Liver (tissue), 9 donors: ENCODE results near the gene EHMT1. TPM values are rescaled to one million over a fixed set of nuclear protein-coding genes. Genes with fewer than 3 reads are reported as not detected.
A peak's percentile ranks its signal among the peaks of the same experiment; 100 is the strongest.

ENCODE experiments used
- DNase-seq: peaks from one replicate; pipeline ENCODE4 v3.0.0-alpha.2; 2017; ENCODE audit warnings: low spot score
- H3K27ac ChIP-seq, 2 donors: one replicate each; pipeline ENCODE4 v1.7.0; 2013; ENCODE audit warnings: inconsistent platforms in 2 of 2, low read length in 2 of 2, control low read depth in 1 of 2, low read depth in 1 of 2, mild to moderate bottlenecking in 1 of 2
- H3K27me3 ChIP-seq, 4 donors: one replicate each; pipeline versions ENCODE4 v1.6.1 to v1.7.0; 2013; ENCODE audit warnings: low read length in 3 of 4, inconsistent platforms in 1 of 4, mild to moderate bottlenecking in 1 of 4, moderate library complexity in 1 of 4; ENCODE audit not compliant: control insufficient read depth in 4 of 4, insufficient read depth in 4 of 4
- H3K36me3 ChIP-seq, 4 donors: one replicate each; pipeline versions ENCODE4 v1.6.1 to v1.7.0; 2013; ENCODE audit warnings: low read length in 3 of 4, mild to moderate bottlenecking in 3 of 4, low read depth in 1 of 4, moderate library complexity in 1 of 4; ENCODE audit not compliant: control insufficient read depth in 4 of 4, insufficient read depth in 3 of 4
- H3K4me1 ChIP-seq, 4 donors: one replicate each; pipeline versions ENCODE4 v1.6.1 to v1.7.0; 2013; ENCODE audit warnings: low read length in 3 of 4, mild to moderate bottlenecking in 3 of 4, moderate library complexity in 1 of 4; ENCODE audit not compliant: control insufficient read depth in 4 of 4, insufficient read depth in 4 of 4
- H3K4me3 ChIP-seq, 3 donors: one replicate each; pipeline versions ENCODE4 v1.6.1 to v1.7.0; 2013; ENCODE audit warnings: low read length in 3 of 3, control low read depth in 1 of 3, low read depth in 1 of 3, mild to moderate bottlenecking in 1 of 3
- H3K9ac ChIP-seq, 2 donors: one replicate each; pipeline ENCODE4 v1.7.0; 2013; ENCODE audit warnings: low read length in 2 of 2, mild to moderate bottlenecking in 2 of 2, moderate library complexity in 2 of 2, control low read depth in 1 of 2, low read depth in 1 of 2
- H3K9me3 ChIP-seq, 4 donors: one replicate each; pipeline versions ENCODE4 v1.6.1 to v1.7.0; 2013; ENCODE audit warnings: low read length in 3 of 4; ENCODE audit not compliant: control insufficient read depth in 4 of 4
- FOXA1 ChIP-seq: IDR thresholded peaks from 2 replicates; pipeline ENCODE4 v1.6.1; 2016; ENCODE audit warnings: antibody characterized with exemption
- FOXA2 ChIP-seq: IDR thresholded peaks from 2 replicates; pipeline ENCODE4 v1.6.1; 2016; ENCODE audit warnings: antibody characterized with exemption
- GABPA ChIP-seq, 2 donors: IDR thresholded peaks in 1 of 2; conservative IDR thresholded peaks in 1 of 2; 2 replicates each; pipeline ENCODE4 v1.6.1; 2016; ENCODE audit warnings: antibody characterized with exemption in 2 of 2, mild to moderate bottlenecking in 1 of 2, moderate library complexity in 1 of 2
- HNF4A ChIP-seq, 2 donors: conservative IDR thresholded peaks; 2 replicates each; pipeline ENCODE4 v1.6.1; 2016; ENCODE audit warnings: antibody characterized with exemption in 2 of 2, mild to moderate bottlenecking in 2 of 2
- HNF4G ChIP-seq: IDR thresholded peaks from 2 replicates; pipeline ENCODE4 v1.6.1; 2016; ENCODE audit warnings: antibody characterized with exemption
- JUND ChIP-seq, 2 donors: IDR thresholded peaks; 2 replicates each; pipeline ENCODE4 v1.6.1; 2016; ENCODE audit warnings: antibody characterized with exemption in 2 of 2
- NR2F2 ChIP-seq: IDR thresholded peaks from 2 replicates; pipeline ENCODE4 v1.6.1; 2016; ENCODE audit warnings: antibody characterized with exemption
- RAD21 ChIP-seq, 2 donors: IDR thresholded peaks; 2 replicates each; pipeline ENCODE4 v1.6.1; 2016; ENCODE audit warnings: antibody characterized with exemption in 2 of 2, mild to moderate bottlenecking in 2 of 2
- RXRA ChIP-seq, 2 donors: IDR thresholded peaks; 2 replicates each; pipeline ENCODE4 v1.6.1; 2017 to 2018; ENCODE audit warnings: antibody characterized with exemption in 2 of 2, mild to moderate bottlenecking in 1 of 2
- SP1 ChIP-seq: IDR thresholded peaks from 2 replicates; pipeline ENCODE4 v1.6.1; 2018; ENCODE audit warnings: antibody characterized with exemption, mild to moderate bottlenecking
- TAF1 ChIP-seq: conservative IDR thresholded peaks from 2 replicates; pipeline ENCODE4 v1.6.1; 2016; ENCODE audit warnings: antibody characterized with exemption, mild to moderate bottlenecking
- YY1 ChIP-seq: IDR thresholded peaks from 2 replicates; pipeline ENCODE4 v1.6.1; 2016; ENCODE audit warnings: antibody characterized with exemption, mild to moderate bottlenecking
- WGBS: extraction: QIAGEN DNeasy Blood & Tissue Kit; methylation state at CpG from one replicate; pipeline ENCODE4 v1.1.7; 2013; 5-methylcytosine and 5-hydroxymethylcytosine counted together
- polyA plus RNA-seq, 2 donors: library from polyadenylated mRNA; stranded (reverse) in 1 of 2; unstranded in 1 of 2; fragments of 200-250 nt in 1 of 2; fragments of >200 nt in 1 of 2; fragmentation: Nextera tagmentation in 1 of 2; extraction: Ambion mirVana in 1 of 2; gene quantifications; one replicate each; pipeline versions ENCODE4 v1.2.1 to v1.2.3, GENCODE V29; 2013 to 2015
- total RNA-seq, 2 donors: library from RNA; depleted of rRNA; stranded (reverse); fragments of >200 nt; gene quantifications; one replicate each; pipeline ENCODE4 v1.2.3, GENCODE V29; 2014
- TF ChIP-seq, protein P1 (sequence below): IDR thresholded peaks from 2 replicates; pipeline ENCODE4 v1.6.1; 2016; ENCODE audit warnings: antibody characterized with exemption, mild to moderate bottlenecking
- TF ChIP-seq, protein P2 (sequence below): IDR thresholded peaks from 2 replicates; pipeline ENCODE4 v1.6.1; 2016; ENCODE audit warnings: antibody characterized with exemption
- TF ChIP-seq, protein P3 (sequence below): IDR thresholded peaks from 2 replicates; pipeline ENCODE4 v1.6.1; 2016; ENCODE audit warnings: antibody characterized with exemption
- TF ChIP-seq, protein P4 (sequence below): fragments of 150-350 bp; IDR thresholded peaks from 2 replicates; pipeline ENCODE4 v1.5.1; 2017; ENCODE audit warnings: improper control_type of control experiment, low read depth, low read length; ENCODE audit not compliant: missing input control
- donor health status: healthy.
- donor health status: healthy.
- donor health status: healthy.
- donor health status: healthy.
- donor health status: healthy.

The EHMT1 gene
- total and polyA plus RNA-seq, 4 donors, result 16.1 to 48.2 (median 27.3) TPM

DNA sequence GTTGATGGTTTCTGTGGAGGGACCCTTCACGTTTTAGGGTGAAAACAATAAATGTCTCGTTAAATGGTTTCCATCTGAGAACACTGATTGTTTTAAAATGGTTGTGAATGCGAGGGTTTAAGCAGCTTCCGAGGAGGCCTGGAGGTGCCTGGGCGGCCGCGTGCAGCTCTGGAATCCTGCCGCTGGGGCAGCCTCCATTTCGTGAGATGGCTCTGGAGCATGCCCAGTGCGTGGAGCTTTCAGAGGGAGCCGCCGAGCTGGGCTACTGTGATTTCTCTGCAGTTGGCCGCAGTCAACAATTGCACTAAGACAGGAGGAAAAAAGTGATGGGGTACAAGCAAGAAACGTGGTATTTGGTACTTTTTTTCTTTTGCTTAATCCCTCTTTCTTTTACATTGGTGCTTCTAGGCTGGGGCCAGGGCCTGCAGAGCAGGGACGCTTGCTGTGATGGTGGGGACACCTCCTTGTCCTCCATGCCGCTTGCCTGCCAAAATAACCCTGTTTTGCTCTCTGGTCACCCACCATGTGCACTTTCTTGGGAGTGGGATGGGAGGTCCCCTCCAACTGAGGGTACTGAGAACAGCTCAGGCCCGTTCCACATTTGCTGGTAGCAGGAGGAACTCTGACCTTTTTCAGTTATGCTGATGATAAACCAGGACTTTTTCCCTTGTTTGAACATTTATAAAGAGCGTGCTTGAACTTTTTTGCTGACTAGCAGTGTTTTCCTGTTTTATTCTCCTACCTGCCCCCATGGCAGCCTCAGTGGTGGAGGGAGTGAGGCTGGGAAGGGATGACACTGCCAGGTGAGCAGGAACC is 47.1 kb downstream of the EHMT1 start:
- Histone ChIP-seq H3K27ac (peak overlapping the region; percentile 23 to 36), H3K4me1 (peaks cover 13 to 48% (median 37%) of the 10 kb centered on the region in 4 donors), H3K4me3 (no peak overlapping the region), H3K9ac (no peak overlapping the region), H3K36me3 (peaks cover 0 to 3% (median 0%) of the 10 kb centered on the region in 4 donors), H3K27me3 (no peaks in the 10 kb centered on the region), H3K9me3 (no peaks in the 10 kb centered on the region)
- DNase-seq, result no peak
- TF ChIP-seq FOXA2, result no peak
- WGBS, result 80% methylated on average over 18 of the region's 18 CpGs

DNA sequence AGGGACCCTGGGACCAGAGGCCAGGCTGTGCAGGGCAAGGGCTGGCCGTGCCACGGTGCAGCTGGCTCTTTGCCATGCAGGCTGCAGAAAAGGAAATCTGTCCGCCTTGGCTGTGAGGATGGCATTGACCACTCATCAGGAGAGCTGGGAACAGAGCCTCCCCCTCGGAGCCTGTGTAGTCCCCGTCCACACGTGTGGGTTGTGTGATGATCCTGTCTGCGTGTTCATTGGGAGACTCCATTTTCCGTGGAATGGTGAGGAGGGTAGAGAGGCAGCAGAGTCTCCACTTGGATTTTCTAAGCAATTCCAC is 47.7 kb downstream of the EHMT1 start:
- WGBS, result 57% methylated on average over 8 of the region's 8 CpGs
- no peak for DNase-seq
- no peaks in the 10 kb centered on the region for H3K9me3 ChIP-seq

DNA sequence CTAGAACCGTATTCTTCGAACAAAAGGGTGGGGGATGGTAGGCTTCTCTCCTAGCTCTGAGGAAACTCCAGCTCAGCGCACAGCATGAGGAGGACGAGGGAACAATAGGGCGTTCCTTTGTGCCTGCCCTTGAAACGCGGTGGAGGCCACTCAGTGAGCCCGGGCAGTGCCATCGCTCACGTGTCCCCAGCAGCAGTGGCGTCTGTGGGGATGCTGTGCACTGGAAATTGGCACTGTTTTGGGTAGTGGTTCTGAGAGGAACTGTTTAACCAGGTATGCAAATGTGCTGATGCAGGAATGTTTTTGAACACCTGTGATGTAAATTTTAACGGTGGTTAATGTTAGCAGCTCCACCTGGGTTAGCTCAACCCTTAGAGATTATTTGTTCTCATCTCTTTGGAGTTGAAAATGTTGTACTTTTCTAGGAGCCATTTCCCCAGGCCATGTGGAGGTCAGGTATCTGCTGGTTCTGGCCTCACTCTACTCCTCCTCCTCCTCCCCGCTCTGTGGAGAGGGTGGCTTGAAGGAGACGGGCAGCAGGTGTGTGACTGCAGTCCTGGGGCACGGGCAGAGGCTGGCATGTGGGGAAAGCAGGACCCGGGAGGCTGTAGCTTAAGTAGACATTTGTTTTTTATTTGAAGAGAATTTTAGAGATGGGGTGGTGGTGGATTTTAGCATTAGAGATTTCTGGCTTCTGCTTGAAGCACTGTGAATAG is 48.3 kb downstream of the EHMT1 start:
- no peak overlapping the region for H3K9ac ChIP-seq
- WGBS, result 77% methylated on average over 16 of the region's 16 CpGs
- no peak for DNase-seq
- no peaks in the 10 kb centered on the region for H3K27me3 ChIP-seq
- no peak overlapping the region for H3K4me3 ChIP-seq
- H3K9me3 ChIP-seq, result no peaks in the 10 kb centered on the region
- H3K36me3 ChIP-seq, result peaks cover 0 to 3% (median 0%) of the 10 kb centered on the region in 4 donors
- H3K27ac ChIP-seq, result no peak overlapping the region
- peaks cover 13 to 58% (median 48%) of the 10 kb centered on the region in 4 donors for H3K4me1 ChIP-seq
- TF ChIP-seq, protein P1, sequence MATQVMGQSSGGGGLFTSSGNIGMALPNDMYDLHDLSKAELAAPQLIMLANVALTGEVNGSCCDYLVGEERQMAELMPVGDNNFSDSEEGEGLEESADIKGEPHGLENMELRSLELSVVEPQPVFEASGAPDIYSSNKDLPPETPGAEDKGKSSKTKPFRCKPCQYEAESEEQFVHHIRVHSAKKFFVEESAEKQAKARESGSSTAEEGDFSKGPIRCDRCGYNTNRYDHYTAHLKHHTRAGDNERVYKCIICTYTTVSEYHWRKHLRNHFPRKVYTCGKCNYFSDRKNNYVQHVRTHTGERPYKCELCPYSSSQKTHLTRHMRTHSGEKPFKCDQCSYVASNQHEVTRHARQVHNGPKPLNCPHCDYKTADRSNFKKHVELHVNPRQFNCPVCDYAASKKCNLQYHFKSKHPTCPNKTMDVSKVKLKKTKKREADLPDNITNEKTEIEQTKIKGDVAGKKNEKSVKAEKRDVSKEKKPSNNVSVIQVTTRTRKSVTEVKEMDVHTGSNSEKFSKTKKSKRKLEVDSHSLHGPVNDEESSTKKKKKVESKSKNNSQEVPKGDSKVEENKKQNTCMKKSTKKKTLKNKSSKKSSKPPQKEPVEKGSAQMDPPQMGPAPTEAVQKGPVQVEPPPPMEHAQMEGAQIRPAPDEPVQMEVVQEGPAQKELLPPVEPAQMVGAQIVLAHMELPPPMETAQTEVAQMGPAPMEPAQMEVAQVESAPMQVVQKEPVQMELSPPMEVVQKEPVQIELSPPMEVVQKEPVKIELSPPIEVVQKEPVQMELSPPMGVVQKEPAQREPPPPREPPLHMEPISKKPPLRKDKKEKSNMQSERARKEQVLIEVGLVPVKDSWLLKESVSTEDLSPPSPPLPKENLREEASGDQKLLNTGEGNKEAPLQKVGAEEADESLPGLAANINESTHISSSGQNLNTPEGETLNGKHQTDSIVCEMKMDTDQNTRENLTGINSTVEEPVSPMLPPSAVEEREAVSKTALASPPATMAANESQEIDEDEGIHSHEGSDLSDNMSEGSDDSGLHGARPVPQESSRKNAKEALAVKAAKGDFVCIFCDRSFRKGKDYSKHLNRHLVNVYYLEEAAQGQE, result no peak
- TF ChIP-seq FOXA2, result no peak
- TF ChIP-seq FOXA1, result no peak
- TF ChIP-seq NR2F2, result no peak
- TF ChIP-seq, protein P2, sequence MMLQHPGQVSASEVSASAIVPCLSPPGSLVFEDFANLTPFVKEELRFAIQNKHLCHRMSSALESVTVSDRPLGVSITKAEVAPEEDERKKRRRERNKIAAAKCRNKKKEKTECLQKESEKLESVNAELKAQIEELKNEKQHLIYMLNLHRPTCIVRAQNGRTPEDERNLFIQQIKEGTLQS, result no peak
- no peak for TF ChIP-seq TAF1
- TF ChIP-seq YY1, result no peak
- no peak for TF ChIP-seq RAD21 (IDR thresholded peaks at IDR 0.05)
- TF ChIP-seq, protein P3, sequence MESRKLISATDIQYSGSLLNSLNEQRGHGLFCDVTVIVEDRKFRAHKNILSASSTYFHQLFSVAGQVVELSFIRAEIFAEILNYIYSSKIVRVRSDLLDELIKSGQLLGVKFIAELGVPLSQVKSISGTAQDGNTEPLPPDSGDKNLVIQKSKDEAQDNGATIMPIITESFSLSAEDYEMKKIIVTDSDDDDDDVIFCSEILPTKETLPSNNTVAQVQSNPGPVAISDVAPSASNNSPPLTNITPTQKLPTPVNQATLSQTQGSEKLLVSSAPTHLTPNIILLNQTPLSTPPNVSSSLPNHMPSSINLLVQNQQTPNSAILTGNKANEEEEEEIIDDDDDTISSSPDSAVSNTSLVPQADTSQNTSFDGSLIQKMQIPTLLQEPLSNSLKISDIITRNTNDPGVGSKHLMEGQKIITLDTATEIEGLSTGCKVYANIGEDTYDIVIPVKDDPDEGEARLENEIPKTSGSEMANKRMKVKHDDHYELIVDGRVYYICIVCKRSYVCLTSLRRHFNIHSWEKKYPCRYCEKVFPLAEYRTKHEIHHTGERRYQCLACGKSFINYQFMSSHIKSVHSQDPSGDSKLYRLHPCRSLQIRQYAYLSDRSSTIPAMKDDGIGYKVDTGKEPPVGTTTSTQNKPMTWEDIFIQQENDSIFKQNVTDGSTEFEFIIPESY, result no peak
- no peak for TF ChIP-seq JUND (IDR thresholded peaks at IDR 0.05)
- TF ChIP-seq HNF4G, result no peak
- TF ChIP-seq GABPA (IDR thresholded peaks at IDR 0.05 in 1 of 2, conservative IDR thresholded peaks at IDR 0.05 in 1 of 2), result no peak
- TF ChIP-seq HNF4A (conservative IDR thresholded peaks at IDR 0.05), result no peak
- TF ChIP-seq RXRA (IDR thresholded peaks at IDR 0.05), result no peak

More for the DNA sequence above, 47.7 kb downstream of the EHMT1 start:
- Histone ChIP-seq H3K36me3 (peaks cover 0 to 3% (median 0%) of the 10 kb centered on the region in 4 donors), H3K4me3 (no peak overlapping the region), H3K9ac (no peak overlapping the region), H3K27me3 (no peaks in the 10 kb centered on the region), H3K27ac (peak overlapping the region in 1 of 2 donors; percentile 36), H3K4me1 (peaks cover 13 to 51% (median 42%) of the 10 kb centered on the region in 4 donors)
- no peak for TF ChIP-seq GABPA (IDR thresholded peaks at IDR 0.05 in 1 of 2, conservative IDR thresholded peaks at IDR 0.05 in 1 of 2)
- TF ChIP-seq, protein P4, sequence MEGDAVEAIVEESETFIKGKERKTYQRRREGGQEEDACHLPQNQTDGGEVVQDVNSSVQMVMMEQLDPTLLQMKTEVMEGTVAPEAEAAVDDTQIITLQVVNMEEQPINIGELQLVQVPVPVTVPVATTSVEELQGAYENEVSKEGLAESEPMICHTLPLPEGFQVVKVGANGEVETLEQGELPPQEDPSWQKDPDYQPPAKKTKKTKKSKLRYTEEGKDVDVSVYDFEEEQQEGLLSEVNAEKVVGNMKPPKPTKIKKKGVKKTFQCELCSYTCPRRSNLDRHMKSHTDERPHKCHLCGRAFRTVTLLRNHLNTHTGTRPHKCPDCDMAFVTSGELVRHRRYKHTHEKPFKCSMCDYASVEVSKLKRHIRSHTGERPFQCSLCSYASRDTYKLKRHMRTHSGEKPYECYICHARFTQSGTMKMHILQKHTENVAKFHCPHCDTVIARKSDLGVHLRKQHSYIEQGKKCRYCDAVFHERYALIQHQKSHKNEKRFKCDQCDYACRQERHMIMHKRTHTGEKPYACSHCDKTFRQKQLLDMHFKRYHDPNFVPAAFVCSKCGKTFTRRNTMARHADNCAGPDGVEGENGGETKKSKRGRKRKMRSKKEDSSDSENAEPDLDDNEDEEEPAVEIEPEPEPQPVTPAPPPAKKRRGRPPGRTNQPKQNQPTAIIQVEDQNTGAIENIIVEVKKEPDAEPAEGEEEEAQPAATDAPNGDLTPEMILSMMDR, result no peak
- no peak for TF ChIP-seq RXRA (IDR thresholded peaks at IDR 0.05)
- peak; percentile 43 to 65 for TF ChIP-seq HNF4A (conservative IDR thresholded peaks at IDR 0.05)
- TF ChIP-seq FOXA2, result no peak
- no peak for TF ChIP-seq HNF4G
- no peak for TF ChIP-seq YY1
- TF ChIP-seq SP1, result no peak
